ENCODE measurements around the gene SGCA.

Gene SGCA

DNA sequence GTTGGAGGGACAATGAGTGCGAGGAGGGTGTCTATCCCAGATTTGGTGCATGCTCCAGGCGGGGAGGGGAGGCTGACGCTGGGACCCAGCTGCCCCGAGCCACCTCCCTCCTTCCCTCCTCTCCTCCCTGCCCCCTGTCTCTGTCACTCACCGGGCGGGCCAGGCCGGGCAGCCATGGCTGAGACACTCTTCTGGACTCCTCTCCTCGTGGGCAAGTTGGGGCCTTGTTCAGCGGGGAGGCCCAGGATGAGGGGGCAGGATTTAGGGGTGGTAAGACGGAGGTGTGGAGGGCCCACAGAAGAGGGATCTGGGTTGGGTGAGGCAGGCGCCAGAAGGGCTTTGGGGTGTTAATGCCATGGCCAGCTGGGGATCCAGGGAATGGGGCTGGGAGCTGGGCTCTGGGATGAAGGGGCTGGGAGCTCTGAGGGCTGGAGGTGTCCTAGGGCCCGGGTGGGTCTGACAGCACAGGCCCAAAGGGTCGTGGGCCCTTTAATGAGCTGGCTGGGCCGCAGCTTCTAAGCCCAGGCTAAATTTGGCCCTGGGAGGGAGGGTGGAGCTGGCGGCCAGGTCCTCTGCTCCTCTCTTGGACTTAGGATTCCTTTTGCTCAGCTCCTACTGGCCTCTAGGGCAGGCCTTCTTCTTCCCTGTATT lies at the start of gene SGCA:
Gene SGCA, plus strand, starts transcription at position 139 of the 651 bp plus-strand sequence. Its CDS starts 36 bp downstream, at position 175.
- DNase-seq (ENCODE audit: low read depth): no peak

DNA sequence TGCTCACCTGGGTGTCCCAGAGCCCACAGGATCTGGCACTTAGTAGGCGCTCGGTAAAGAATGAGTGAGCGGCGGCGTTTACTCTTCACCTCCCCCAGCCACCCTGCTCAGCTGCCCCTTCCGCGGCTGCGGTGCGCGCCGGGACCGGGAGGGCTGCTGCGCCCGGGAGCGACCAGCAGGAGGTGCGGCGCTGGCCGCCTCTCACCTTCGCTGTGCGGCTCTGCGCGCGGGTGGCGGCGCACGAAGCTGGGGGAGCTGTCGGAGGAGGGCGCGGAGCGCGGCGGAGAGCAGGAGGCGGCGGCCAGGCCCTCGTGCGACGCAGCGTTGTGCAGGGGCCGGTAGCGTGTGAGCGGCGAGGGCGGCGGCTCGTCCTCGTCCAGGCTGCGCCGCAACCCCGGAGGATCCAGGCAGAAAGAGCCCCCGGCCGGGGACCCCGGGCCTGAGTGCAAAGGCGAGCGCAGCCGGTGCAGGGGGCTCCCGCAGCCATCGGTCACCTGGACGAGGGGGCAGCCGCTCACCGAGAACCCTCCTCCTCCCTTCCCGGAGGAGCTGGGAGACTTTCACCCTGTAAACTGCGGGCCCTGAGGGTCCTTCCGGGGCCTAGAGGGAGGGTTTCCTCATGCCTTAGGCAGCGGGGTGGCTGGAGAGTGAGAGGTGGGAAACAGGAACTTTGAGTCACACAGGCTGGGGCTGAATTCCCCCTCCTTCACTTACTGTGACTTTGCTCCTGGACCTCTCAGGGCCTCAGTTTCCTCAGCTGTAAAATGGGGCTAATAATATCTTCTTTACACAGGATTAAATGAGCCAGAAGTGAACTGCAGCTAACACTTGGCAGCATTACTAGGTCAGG lies 48.4 kb upstream of the SGCA start:
- no peak for DNase-seq (ENCODE audit: low read depth)

- DNase-seq (ENCODE audit: low read depth): no peak
Observed at GRCh38 chr17:50118076-50118827, 47.6 kb upstream of the SGCA start.

GRCh38 chr17:50118828-50119218 lies 47.0 kb upstream of the SGCA start:
- no peak for DNase-seq (ENCODE audit: low read depth)

DNA sequence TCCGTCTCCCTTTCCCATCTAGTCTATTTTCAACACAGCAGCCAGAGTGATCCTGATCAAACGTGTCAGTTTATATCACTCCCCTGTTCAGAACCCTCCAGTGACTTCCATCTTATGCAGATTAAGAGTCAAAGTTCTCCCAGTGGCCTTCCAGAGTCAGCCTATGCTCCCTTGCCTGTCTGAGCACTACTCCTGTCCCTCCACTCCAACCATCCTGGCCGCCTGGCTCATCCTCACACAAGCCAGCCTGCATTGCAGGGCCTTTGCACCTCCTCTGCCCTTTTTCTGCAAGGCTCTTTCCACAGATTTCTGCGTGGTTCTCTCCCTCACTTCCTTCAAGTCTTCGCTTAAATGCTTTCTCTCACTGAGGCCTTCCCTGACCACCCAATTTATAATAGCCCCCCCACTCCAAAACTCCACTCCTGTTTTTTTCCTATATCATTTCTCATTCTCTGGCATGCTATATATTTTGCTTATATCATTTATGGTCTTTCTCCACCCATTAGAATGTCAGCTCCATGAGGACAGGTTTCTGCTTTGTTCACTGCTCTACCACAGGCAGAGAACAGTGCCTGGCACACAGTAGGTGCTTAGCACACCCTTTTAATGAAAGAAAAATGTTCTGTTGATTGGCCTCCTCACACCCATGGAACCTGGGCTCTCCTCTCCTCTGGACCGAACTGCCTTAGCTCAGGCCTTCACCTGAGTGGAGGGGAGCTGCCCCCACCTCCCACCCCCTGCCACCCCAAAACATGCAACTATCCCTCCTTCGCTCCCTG lies 45.1 kb upstream of the SGCA start:
- no peak for DNase-seq (ENCODE audit: low read depth)

GRCh38 chr17:50122945-50123344 lies 42.9 kb upstream of the SGCA start:
- DNase-seq (ENCODE audit: low read depth): no peak

GRCh38 chr17:50123649-50124349 lies 42.0 kb upstream of the SGCA start:
- DNase-seq (ENCODE audit: low read depth): no peak

DNA sequence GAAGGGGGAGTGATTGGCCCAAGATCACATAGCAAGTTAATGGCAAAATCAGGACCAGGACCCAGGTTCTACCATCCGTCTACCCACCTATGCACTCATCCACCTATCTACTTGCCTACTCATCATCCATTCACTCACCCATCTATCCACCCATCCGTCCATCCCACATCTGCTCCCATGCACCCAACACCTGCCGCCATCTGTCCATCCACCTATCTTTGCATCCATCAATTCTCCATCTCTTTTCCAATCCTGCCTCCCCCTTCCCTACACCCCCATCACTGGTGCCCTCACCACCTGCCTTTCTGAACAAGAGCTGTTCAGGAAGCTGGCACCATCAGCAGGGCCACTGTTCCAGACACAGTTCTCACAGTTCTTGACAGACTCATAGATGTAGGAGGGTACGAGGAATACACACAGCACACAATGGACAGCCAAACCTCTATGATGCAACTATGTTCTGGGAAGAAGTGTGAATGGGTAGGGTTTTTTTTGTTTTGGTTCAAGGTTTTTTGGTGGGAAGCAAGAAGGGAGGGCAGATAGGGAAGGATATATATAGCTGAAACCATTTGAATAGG lies 40.3 kb upstream of the SGCA start:
- DNase-seq (ENCODE audit: low read depth): no peak

- DNase-seq (ENCODE audit: low read depth): no peak
Observed at GRCh38 chr17:50127697-50128361, 38.0 kb upstream of the SGCA start.

GRCh38 chr17:50128441-50129352 lies 37.1 kb upstream of the SGCA start:
- no peak for DNase-seq (ENCODE audit: low read depth)

DNA sequence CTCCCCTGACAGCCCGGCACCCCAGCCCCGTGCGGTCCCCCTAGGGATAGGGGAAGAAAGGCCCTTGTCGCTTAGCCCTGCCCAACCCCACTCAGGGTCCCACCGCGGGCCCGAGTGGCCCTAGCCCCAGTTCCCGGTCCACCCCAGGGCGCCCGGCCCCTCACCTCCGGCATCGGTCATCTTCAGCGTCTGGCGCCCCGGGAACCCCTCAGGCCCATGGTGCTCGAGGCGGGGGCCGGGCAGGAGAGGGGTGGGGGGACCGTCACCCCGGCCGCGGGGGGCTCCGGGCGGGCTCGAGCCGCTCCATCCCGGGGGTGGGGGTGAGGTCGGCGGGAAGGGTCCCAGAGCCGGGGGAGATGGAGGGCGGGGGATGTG lies 36.5 kb upstream of the SGCA start:
- DNase-seq (ENCODE audit: low read depth): no peak

- DNase-seq (ENCODE audit: low read depth): no peak
Observed at GRCh38 chr17:50129728-50130558, 35.9 kb upstream of the SGCA start, which contains the start of gene SAMD14. Gene SAMD14, minus strand, starts transcription at chr17:50130160. Its CDS starts 5,201 bp downstream, at chr17:50124959.

- no peak for DNase-seq (ENCODE audit: low read depth)
Observed at GRCh38 chr17:50130559-50131305, 35.1 kb upstream of the SGCA start.

- no peak for DNase-seq (ENCODE audit: low read depth)
Observed at GRCh38 chr17:50132104-50132794, 33.6 kb upstream of the SGCA start.

GRCh38 chr17:50133028-50133768 lies 32.6 kb upstream of the SGCA start:
- DNase-seq (ENCODE audit: low read depth): no peak

DNA sequence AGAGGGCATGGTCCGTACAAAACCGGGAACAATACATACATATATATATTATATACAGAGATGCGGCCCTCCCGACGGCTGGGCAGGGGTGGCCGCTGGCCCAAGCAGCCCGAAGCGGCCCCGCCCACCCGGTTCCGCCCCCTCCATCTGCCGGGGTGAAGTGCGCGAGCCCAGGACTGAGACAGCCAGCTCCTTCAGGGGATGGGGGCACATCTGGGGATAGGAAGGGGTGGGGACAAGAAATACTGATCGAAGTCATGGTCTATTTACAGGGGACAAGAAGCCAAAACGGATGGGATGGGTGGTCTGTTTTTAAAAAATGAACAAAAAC lies 32.1 kb upstream of the SGCA start:
- DNase-seq (ENCODE audit: low read depth): no peak
